ENCODE measurements around the gene DCAF5.
"Not testable (repeated sequence)": the region's sequence is repeated elsewhere in the genome, so short reads cannot be mapped to it uniquely, and the experiment has no call there.

DCAF5 gene

GRCh38 chr14:69046476-69046860 is 106.5 kb downstream of the DCAF5 start:
- in situ Hi-C loops (cut with HindIII; ENCODE audit: low sequenced_read_pairs) = no loop called here

GRCh38 chr14:69045857-69046475 is 107.0 kb downstream of the DCAF5 start:
- in situ Hi-C loops (cut with HindIII; ENCODE audit: low sequenced_read_pairs) = no loop called here

- in situ Hi-C loops (cut with HindIII; ENCODE audit: low sequenced_read_pairs) = no loop called here
Observed at GRCh38 chr14:69044965-69045555, 107.9 kb downstream of the DCAF5 start.

GRCh38 chr14:69044296-69044695 is 108.6 kb downstream of the DCAF5 start:
- in situ Hi-C loops (cut with HindIII; ENCODE audit: low sequenced_read_pairs) = no loop called here

- in situ Hi-C loops (cut with HindIII; ENCODE audit: low sequenced_read_pairs) = no loop called here
Observed at GRCh38 chr14:69043596-69044260, 109.2 kb downstream of the DCAF5 start.

GRCh38 chr14:69042787-69043444 is 110.0 kb downstream of the DCAF5 start:
- in situ Hi-C loops (cut with HindIII; ENCODE audit: low sequenced_read_pairs) = no loop called here

GRCh38 chr14:69042299-69042698 is 110.6 kb downstream of the DCAF5 start:
- in situ Hi-C loops (cut with HindIII; ENCODE audit: low sequenced_read_pairs) = no loop called here

GRCh38 chr14:69041783-69042182 is 111.1 kb downstream of the DCAF5 start:
- in situ Hi-C loops (cut with HindIII; ENCODE audit: low sequenced_read_pairs) = no loop called here

GRCh38 chr14:69040353-69040752 is 112.6 kb downstream of the DCAF5 start:
- in situ Hi-C loops (cut with HindIII; ENCODE audit: low sequenced_read_pairs) = no loop called here

GRCh38 chr14:69039288-69039628 is 113.7 kb downstream of the DCAF5 start:
- in situ Hi-C loops (cut with HindIII; ENCODE audit: low sequenced_read_pairs) = no loop called here

- in situ Hi-C loops (cut with HindIII; ENCODE audit: low sequenced_read_pairs) = no loop called here
Observed at GRCh38 chr14:69038455-69039287, 114.2 kb downstream of the DCAF5 start.

GRCh38 chr14:69037790-69038454 is 115.0 kb downstream of the DCAF5 start:
- in situ Hi-C loops (cut with HindIII; ENCODE audit: low sequenced_read_pairs) = no loop called here

GRCh38 chr14:69036757-69037506 is 116.0 kb downstream of the DCAF5 start:
- in situ Hi-C loops (cut with HindIII; ENCODE audit: low sequenced_read_pairs) = no loop called here

- in situ Hi-C loops (cut with HindIII; ENCODE audit: low sequenced_read_pairs) = no loop called here
Observed at GRCh38 chr14:69034612-69035262, 118.2 kb downstream of the DCAF5 start.

GRCh38 chr14:69027242-69027913 is 125.5 kb downstream of the DCAF5 start:
- in situ Hi-C loops (cut with HindIII; ENCODE audit: low sequenced_read_pairs) = no loop called here

GRCh38 chr14:69023035-69023434 is 129.9 kb downstream of the DCAF5 start:
- in situ Hi-C loops (cut with HindIII; ENCODE audit: low sequenced_read_pairs) = no loop called here

- in situ Hi-C loops (cut with HindIII; ENCODE audit: low sequenced_read_pairs) = not testable (repeated sequence)
Observed at GRCh38 chr14:69022093-69022492, 130.8 kb downstream of the DCAF5 start.

- in situ Hi-C loops (cut with HindIII; ENCODE audit: low sequenced_read_pairs) = no loop called here
Observed at GRCh38 chr14:69017706-69018105, 135.2 kb downstream of the DCAF5 start.

GRCh38 chr14:69014829-69015259 is 138.1 kb downstream of the DCAF5 start:
- in situ Hi-C loops (cut with HindIII; ENCODE audit: low sequenced_read_pairs) = no loop called here
